ENCODE measurements around the gene SLC12A4. TPM values are rescaled to one million over a fixed set of nuclear protein-coding genes. Genes with fewer than 3 reads are reported as not detected.
"Not testable (repeated sequence)": the region's sequence is repeated elsewhere in the genome, so short reads cannot be mapped to it uniquely, and the experiment has no call there.

SLC12A4 gene
- total RNA-seq, 1 donor from 2014 or later: 115 TPM

DNA sequence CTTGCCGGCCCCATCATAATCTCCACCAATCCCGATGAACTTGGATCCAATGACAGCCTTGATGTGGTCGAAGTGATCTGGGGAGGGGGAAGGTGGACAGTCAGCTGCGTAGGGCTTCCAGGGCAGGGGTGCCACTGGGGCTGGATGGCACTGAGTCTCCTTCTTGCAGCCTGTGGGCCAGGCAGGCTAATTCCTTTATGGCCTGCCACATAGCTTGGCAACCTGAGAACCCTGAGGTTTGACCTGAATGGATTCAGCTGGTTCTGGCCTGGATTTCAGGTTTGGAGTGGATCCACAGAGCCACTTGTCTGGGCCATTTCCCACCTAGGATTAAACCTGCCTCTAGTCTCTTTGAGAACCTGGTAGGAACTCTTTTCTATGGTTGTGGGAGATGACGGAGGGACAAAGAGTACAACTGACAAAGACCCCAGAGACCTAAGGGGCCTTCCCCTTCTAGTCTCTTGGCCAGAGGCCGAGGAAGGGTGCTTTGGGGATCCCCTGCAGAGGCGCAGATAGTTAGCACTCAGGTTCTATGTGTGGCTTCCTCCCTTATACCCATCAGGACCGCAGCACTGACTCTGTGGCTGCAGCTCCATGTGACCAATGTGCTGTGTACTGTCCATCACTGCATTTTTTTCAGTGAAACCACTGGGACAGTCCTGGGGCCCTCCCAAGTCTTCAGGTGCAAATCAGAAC is 21.0 kb upstream of the SLC12A4 start:
- intact Hi-C loops (cut with DNase I): no loop called here
- no peak for ATAC-seq

GRCh38 chr16:67988675-67989074 is 20.2 kb upstream of the SLC12A4 start:
- no peak for DNase-seq (ENCODE audit: low spot score)
- no peak for ATAC-seq
- intact Hi-C loops (cut with DNase I): no loop called here

More for the DNA sequence above, 21.0 kb upstream of the SLC12A4 start:
- DNase-seq (ENCODE audit: low spot score): no peak

DNA sequence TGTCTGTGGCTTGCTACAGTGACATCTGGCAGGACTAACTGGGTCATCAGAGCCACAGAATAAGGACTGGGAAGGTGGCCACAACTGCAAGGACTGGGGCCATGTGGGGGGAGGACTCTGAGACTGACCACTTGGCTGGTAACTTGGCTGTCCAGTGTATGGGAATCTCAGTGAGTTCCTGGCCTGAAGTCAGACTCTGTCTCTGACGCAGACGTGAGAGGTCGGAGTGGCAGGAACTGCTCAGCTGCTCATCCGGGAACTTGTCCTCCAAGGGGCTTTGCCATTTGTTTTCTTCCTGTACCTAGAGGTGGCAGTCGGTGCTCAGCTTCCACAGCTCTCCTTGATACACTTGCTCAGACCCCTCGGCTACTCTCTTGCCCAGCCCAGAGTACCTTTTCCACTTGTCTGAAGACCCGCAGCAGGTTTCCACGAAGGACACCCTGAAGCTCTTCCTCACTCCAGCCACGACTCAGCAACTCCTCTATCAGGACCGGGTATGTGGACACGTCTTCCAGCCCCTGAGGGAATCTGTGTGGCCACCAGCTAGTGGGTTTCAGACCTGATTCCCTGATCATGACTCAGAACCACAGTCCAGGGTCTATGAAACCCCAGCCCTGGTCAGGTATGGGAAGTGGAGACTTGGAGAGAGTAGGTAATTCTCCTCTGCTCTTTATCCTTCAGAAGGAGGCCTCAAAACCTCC is 19.2 kb upstream of the SLC12A4 start:
- intact Hi-C loops (cut with DNase I): no loop called here
- ATAC-seq: no peak
- DNase-seq (ENCODE audit: low spot score): no peak

GRCh38 chr16:67986949-67987348 is 18.5 kb upstream of the SLC12A4 start:
- intact Hi-C loops (cut with DNase I): no loop called here
- ATAC-seq: no peak

GRCh38 chr16:67982011-67982696 is 13.7 kb upstream of the SLC12A4 start:
- intact Hi-C loops (cut with DNase I): no loop called here
- DNase-seq (ENCODE audit: low spot score) (no peak), ATAC-seq (no peak)

More at GRCh38 chr16:67986949-67987348, 18.5 kb upstream of the SLC12A4 start:
- DNase-seq (ENCODE audit: low spot score): no peak

- DNase-seq (ENCODE audit: low spot score): no peak
- no peak for ATAC-seq
Observed at GRCh38 chr16:67979955-67980678, 11.7 kb upstream of the SLC12A4 start, which contains the start of gene DPEP3. DPEP3 (minus strand) TSS chr16:67980499; CDS start chr16:67980380, 119 bp downstream.

DNA sequence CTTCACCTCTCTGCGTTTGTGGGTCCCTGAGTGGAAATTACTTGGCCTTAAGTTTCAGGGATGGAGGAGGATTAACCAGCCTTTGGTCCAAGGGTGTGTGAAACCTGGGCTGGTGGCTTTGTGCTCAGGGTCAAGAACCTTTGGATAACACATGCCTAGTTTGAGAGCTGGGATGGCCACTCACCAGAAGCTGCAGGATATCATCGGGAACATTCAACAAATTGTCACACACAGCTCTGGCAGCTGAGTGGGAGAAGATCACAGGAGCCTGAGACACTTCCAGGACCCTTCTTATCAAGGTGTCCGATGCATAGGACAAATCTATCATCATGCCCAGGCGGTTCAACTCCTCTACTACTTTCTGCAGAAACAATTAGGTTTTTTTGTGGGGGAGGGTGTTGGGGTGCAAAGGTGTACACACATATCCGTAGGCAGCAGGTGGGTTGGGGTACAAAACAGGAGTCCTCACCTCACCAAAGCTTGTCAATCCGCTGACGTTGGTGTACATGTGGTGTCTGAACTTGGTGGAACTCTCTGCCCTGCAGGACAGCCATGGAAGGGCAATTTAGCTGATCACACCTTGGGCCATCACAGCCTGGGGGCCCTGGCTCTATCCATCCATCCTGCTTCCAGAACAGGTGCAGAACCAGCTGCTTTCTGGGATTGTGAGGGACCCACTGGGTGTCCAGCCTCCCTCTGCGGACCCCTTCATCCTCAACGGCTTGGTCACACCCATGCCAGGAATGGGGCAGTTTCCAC is 9.2 kb upstream of the SLC12A4 start:
- intact Hi-C loops (cut with DNase I): no loop called here
- no peak for ATAC-seq
- DNase-seq (ENCODE audit: low spot score): no peak

More at GRCh38 chr16:67979955-67980678, 11.7 kb upstream of the SLC12A4 start, which contains the start of gene DPEP3:
- intact Hi-C loops (cut with DNase I): no loop called here

- ATAC-seq: no peak
- DNase-seq (ENCODE audit: low spot score): no peak
- intact Hi-C loops (cut with DNase I): no loop called here
Observed at GRCh38 chr16:67977005-67977404, 8.6 kb upstream of the SLC12A4 start.

- DNase-seq (ENCODE audit: low spot score): no peak
- no peak for ATAC-seq
- intact Hi-C loops (cut with DNase I): no loop called here
Observed at GRCh38 chr16:67976205-67976604, 7.8 kb upstream of the SLC12A4 start.

- intact Hi-C loops (cut with DNase I): no loop called here
- DNase-seq (ENCODE audit: low spot score) (no peak), ATAC-seq (no peak)
Observed at GRCh38 chr16:67975321-67976105, 7.1 kb upstream of the SLC12A4 start.

- ATAC-seq; intact Hi-C loops (cut with DNase I); DNase-seq (ENCODE audit: low spot score): not testable (repeated sequence)
Observed at GRCh38 chr16:67972285-67972684, 3.8 kb upstream of the SLC12A4 start.

DNA sequence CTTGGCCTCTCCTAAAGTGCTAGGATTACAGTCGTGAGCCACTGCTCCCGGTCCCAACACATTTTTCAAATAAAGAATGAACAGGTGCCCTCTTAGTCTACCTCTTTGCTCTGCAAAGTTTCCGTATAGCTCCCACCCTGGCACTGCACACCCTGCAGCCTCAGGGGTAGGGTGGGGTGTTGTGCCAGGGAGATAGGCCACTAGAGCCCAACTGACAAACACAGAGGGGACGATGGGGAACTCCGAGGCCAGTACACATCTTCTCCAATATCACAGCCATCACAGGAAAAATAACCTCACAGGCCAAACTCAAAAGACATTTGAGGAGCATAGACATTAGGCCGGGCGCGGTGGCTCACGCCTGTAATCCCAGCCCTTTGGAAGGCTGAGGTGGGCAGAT is 2.7 kb upstream of the SLC12A4 start:
- no peak for DNase-seq (ENCODE audit: low spot score)
- no peak for ATAC-seq
- intact Hi-C loops (cut with DNase I): no loop called here

DNA sequence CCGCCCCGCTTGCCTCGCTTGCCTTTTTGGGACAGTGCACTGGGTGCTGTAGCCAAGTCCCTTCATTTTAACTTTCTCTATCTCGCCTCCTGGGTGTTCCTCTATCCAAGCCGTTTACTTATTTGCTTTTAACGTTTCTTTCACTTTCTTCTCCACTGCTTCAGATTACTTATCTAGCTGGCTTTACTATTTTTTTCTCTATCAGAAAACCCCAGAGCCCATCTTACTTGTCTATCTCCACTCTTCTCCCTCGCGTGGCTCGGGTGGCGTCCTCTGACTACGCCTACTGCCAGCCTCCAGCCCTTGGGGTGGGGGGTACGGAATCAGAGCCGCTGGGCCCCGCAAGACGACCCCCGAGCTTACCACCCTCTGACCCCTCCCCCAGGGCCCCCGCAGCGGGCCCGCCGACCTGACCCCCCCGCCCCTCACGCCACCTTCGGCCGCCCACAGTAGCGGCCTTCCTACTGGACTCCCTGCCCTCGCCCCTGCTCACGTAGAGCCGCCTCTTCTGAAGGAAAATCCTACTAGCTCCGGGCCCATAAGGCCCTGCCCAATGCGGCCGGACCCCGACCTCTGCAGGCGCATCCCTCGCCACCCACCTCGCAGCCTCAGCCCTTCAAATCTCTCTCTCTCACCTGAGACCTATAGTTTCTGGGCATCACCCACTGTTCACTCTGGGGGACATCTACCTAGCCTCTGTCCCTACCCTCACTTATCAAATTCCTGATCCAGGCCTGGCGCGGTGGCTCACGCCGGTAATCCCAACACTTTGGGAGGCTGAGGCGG is 1.0 kb upstream of the SLC12A4 start:
- no peak for DNase-seq (ENCODE audit: low spot score)
- ATAC-seq: peak; percentile 37
- intact Hi-C loops (cut with DNase I): no loop called here

GRCh38 chr16:67967958-67968399 is 458 bp downstream of the SLC12A4 start:
- intact Hi-C loops (cut with DNase I): no loop called here
- DNase-seq (ENCODE audit: low spot score) (peak; percentile 77), ATAC-seq (no peak)

DNA sequence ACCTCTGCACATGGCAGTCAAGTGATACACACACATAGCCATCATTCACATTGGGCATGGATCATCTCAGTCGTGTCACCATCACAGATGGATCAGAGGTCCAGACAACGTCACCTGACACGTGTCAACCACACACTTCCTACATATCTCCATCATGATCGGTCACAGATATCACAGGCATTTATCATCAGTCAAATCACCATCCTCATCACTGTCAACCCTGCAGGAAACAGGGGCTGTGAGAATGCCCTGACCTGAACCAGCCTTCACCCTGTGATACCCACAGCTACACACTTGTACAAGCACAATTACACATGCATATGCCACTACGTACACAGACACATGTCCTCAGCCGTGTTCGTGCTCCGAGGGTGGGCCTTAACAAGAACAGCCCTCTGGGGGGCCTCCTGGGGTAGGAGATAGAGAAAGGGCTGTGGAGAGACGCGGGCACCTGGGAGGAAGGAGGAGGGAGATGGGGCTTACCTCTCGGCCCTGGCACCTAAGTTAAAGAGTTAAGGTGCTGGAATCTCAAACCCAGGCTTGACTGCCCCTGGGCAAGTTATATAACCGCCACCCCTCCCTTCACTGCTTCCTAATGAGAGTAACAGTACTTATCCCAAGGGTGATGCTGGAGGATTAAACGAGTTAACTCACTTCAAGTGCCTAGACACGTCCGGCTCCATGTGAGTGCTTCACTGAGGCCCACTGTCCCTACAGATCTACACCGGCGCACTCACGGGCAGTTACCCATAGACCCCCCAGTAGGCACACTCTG is 1.1 kb downstream of the SLC12A4 start:
- ATAC-seq (no peak), DNase-seq (ENCODE audit: low spot score) (no peak)
- intact Hi-C loops (cut with DNase I): no loop called here

DNA sequence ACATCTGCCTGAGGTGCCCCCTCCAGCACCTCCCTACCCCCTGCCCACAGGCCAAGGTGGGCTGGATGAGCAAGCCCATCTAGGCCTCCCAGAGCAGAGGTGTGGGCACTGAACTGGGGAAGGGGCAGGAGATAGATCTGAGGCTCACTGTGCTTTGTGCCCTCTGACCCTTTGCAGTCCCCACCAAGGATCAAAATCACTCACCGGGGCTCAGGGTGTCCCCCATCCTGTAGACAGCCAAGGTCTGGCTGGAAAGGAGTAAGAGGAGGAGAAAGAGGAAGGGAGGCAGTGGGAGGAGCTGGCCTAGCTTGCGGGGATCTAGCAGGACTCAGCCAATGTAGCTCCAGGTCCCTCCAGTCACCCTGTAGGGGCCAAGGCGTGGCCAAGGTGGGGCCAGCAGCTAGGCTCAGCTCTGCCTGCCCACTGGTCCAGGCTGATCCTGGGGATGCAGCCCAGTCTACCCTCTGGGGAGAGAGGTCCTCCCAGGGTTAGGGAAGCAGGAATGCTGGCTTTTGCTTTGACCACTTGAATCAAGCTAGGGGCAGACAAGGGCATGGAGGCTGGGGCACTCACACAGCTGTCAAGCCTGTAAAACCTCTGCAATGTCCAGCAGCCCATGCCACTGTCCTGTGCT is 1.8 kb downstream of the SLC12A4 start:
- intact Hi-C loops (cut with DNase I): no loop called here
- ATAC-seq (peak; percentile 16), DNase-seq (ENCODE audit: low spot score) (no peak)

All from sciatic nerve (tissue), 2 donors.